ENCODE data around the gene EML6. TPM values are rescaled to one million over a fixed set of nuclear protein-coding genes. Genes with fewer than 3 reads are reported as not detected.
"Not testable (repeated sequence)": the region's sequence is repeated elsewhere in the genome, so short reads cannot be mapped to it uniquely, and the experiment has no call there.

The EML6 gene
- total RNA-seq, 1 donor: 0.73 TPM

- peaks cover 15% of the 10 kb centered on the region for H3K4me1 ChIP-seq (ENCODE audit: insufficient read depth, low read length)
- H3K9me3 ChIP-seq (ENCODE audit: low read depth, low read length): no peaks in the 10 kb centered on the region
- H3K27me3 ChIP-seq (ENCODE audit: insufficient read depth, low read length): no peaks in the 10 kb centered on the region
- no peak overlapping the region for H3K4me3 ChIP-seq (ENCODE audit: low read length)
Measured at GRCh38 chr2:54969940-54970338, 246.5 kb downstream of the EML6 start.

- Histone ChIP-seq H3K4me3 (ENCODE audit: low read length) (no peak overlapping the region), H3K27me3 (ENCODE audit: insufficient read depth, low read length) (no peaks in the 10 kb centered on the region), H3K9me3 (ENCODE audit: low read depth, low read length) (no peaks in the 10 kb centered on the region), H3K4me1 (ENCODE audit: insufficient read depth, low read length) (peaks cover 14% of the 10 kb centered on the region)
Measured at GRCh38 chr2:54975175-54975574, 251.7 kb downstream of the EML6 start.

- no peak overlapping the region for H3K4me3 ChIP-seq (ENCODE audit: low read length)
- peaks cover 14% of the 10 kb centered on the region for H3K4me1 ChIP-seq (ENCODE audit: insufficient read depth, low read length)
- H3K9me3 ChIP-seq (ENCODE audit: low read depth, low read length): no peaks in the 10 kb centered on the region
- H3K27me3 ChIP-seq (ENCODE audit: insufficient read depth, low read length): no peaks in the 10 kb centered on the region
Measured at GRCh38 chr2:54975598-54976492, 252.4 kb downstream of the EML6 start.

GRCh38 chr2:54977149-54977548 lies 253.7 kb downstream of the EML6 start:
- peaks cover 14% of the 10 kb centered on the region for H3K4me1 ChIP-seq (ENCODE audit: insufficient read depth, low read length)
- H3K9me3 ChIP-seq (ENCODE audit: low read depth, low read length): no peaks in the 10 kb centered on the region
- H3K4me3 ChIP-seq (ENCODE audit: low read length): no peak overlapping the region
- no peaks in the 10 kb centered on the region for H3K27me3 ChIP-seq (ENCODE audit: insufficient read depth, low read length)

- no peak overlapping the region for H3K4me3 ChIP-seq (ENCODE audit: low read length)
- peaks cover 14% of the 10 kb centered on the region for H3K4me1 ChIP-seq (ENCODE audit: insufficient read depth, low read length)
- H3K9me3 ChIP-seq (ENCODE audit: low read depth, low read length): no peaks in the 10 kb centered on the region
- no peaks in the 10 kb centered on the region for H3K27me3 ChIP-seq (ENCODE audit: insufficient read depth, low read length)
Measured at GRCh38 chr2:54979321-54980044, 256.0 kb downstream of the EML6 start.

GRCh38 chr2:54981385-54981784 lies 257.9 kb downstream of the EML6 start:
- Histone ChIP-seq H3K4me1 (ENCODE audit: insufficient read depth, low read length) (peaks cover 14% of the 10 kb centered on the region), H3K27me3 (ENCODE audit: insufficient read depth, low read length) (no peaks in the 10 kb centered on the region), H3K4me3 (ENCODE audit: low read length) (no peak overlapping the region), H3K9me3 (ENCODE audit: low read depth, low read length) (no peaks in the 10 kb centered on the region)

DNA sequence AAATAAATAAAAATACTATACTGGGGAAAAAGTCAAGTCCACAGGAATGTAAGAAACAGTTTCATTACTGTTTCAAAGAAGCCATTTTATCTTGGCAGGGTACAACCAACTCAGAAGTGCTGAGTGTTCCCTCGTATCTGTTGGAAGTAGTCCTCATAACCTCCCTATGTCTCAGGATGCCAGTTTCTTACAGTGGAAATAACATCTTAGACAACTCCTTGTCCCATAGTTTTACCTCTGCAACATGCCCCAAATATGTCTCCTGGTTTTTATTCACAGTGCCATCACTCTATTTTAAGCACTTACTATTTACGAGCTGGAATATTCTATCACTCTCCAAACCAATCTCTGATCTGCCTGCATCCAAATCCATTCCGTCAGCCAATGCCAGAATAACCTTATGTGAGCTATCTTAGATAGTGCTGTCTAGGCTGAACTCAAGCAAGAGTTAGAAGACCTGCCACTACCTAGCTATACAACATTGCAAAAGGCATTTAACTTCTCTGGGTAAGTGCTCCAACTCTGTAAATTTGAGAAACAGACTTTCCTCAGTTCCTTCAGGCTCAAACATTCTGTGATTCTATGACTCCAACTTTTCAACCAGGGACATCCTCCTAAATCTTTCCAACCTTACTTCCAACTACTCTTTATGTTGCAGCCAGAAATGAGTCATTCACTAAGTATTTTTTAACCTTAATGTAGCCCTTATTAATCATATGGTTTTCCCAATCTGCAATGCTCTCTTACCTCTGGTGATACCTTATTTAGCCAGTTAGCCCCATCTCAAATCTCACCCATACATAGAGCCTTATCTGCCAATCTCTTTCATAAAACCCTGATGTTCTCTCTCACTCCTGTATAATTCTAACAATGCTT lies 260.1 kb downstream of the EML6 start:
- Histone ChIP-seq H3K4me1 (ENCODE audit: insufficient read depth, low read length) (peaks cover 6% of the 10 kb centered on the region), H3K4me3 (ENCODE audit: low read length) (no peak overlapping the region), H3K9me3 (ENCODE audit: low read depth, low read length) (no peaks in the 10 kb centered on the region), H3K27me3 (ENCODE audit: insufficient read depth, low read length) (no peaks in the 10 kb centered on the region)

DNA sequence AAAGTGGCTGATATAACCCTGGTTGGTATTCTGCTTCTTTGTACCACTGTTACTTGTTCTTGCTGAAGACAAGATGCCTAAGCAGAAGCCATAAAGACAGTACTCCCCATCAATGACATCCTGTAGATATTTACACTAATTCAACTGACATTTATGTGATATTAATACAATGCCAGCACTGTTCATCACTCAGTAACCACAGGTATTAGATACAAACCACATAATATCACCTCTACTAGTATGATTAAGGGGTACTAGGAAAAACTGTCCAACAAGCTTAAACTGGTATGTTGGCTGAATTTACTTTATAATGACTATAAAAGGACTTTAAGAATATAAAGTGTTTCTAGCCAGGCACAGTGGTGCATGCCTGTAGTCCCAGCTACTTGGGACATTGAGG lies 261.0 kb downstream of the EML6 start:
- H3K4me3 ChIP-seq (ENCODE audit: low read length): no peak overlapping the region
- peaks cover 3% of the 10 kb centered on the region for H3K4me1 ChIP-seq (ENCODE audit: insufficient read depth, low read length)
- H3K9me3 ChIP-seq (ENCODE audit: low read depth, low read length): no peaks in the 10 kb centered on the region
- H3K27me3 ChIP-seq (ENCODE audit: insufficient read depth, low read length): no peaks in the 10 kb centered on the region

DNA sequence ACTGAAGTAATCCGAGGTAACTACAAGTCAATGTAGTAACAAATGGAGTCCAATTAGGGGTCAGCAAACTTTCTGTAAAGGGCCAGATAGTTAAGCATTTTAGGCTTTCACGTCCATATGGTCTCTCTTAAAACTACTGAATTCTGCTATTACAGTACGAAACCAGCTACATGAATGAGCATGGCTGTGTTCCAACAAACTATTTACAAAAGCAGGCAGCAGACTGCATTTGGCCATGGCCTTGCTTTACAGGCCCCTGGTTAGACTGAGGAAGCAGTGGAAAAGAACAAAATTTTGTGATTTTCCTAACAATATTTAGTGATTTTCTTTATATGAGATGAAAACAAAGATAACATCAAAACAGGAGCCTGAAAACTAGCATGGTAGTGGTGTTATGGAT lies 262.8 kb downstream of the EML6 start:
- Histone ChIP-seq H3K4me3 (ENCODE audit: low read length) (no peak overlapping the region), H3K27me3 (ENCODE audit: insufficient read depth, low read length) (no peaks in the 10 kb centered on the region), H3K9me3 (ENCODE audit: low read depth, low read length) (no peaks in the 10 kb centered on the region), H3K4me1 (ENCODE audit: insufficient read depth, low read length) (no peaks in the 10 kb centered on the region)

- Histone ChIP-seq H3K4me3 (ENCODE audit: low read length) (no peak overlapping the region), H3K4me1 (ENCODE audit: insufficient read depth, low read length) (no peaks in the 10 kb centered on the region), H3K27me3 (ENCODE audit: insufficient read depth, low read length) (no peaks in the 10 kb centered on the region), H3K9me3 (ENCODE audit: low read depth, low read length) (no peaks in the 10 kb centered on the region)
Measured at GRCh38 chr2:54988612-54989011, 265.1 kb downstream of the EML6 start.

DNA sequence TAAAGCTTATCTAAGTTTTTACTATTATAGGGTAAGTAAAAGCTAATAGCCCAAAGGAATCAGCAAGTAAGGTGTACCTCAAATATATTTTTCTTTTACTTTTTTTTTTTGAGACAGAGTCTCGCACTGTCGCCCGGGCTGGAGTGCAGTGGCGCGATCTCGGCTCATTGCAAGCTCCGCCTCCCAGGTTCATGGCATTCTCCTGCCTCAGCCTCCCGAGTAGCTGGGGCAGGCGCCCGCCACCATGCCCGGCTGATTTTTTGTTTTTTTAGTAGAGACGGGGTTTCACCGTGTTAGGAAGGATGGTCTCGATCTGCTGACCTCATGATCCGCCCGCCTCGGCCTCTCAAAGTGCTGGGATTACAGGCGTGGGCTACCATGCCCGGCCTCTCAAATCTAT lies 267.2 kb downstream of the EML6 start:
- H3K4me3 ChIP-seq (ENCODE audit: low read length); H3K4me1 ChIP-seq (ENCODE audit: insufficient read depth, low read length); H3K9me3 ChIP-seq (ENCODE audit: low read depth, low read length); H3K27me3 ChIP-seq (ENCODE audit: insufficient read depth, low read length): not testable (repeated sequence)

- H3K9me3 ChIP-seq (ENCODE audit: low read depth, low read length): no peaks in the 10 kb centered on the region
- H3K4me3 ChIP-seq (ENCODE audit: low read length): no peak overlapping the region
- no peaks in the 10 kb centered on the region for H3K27me3 ChIP-seq (ENCODE audit: insufficient read depth, low read length)
- peaks cover 14% of the 10 kb centered on the region for H3K4me1 ChIP-seq (ENCODE audit: insufficient read depth, low read length)
Measured at GRCh38 chr2:54995553-54995952, 272.1 kb downstream of the EML6 start.

DNA sequence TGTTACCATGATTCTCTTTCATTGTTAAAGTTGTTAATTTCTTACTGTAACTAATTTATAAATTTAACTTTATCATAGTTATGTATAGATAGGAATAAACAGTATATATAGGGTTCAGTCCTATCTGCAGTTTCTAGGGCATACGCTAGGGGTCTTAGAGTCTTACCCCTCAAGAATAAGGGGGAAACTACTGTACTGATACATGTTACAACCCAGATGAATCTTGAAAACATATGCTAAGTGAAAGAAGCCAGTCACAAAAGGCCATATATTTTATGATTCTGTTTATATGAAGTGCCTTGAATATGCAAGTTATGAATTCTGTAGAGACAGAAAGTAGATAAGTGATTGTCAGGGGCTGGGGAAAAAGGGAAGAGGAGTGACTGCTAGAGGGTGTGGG lies 274.4 kb downstream of the EML6 start:
- no peak overlapping the region for H3K4me3 ChIP-seq (ENCODE audit: low read length)
- H3K27me3 ChIP-seq (ENCODE audit: insufficient read depth, low read length): no peaks in the 10 kb centered on the region
- H3K9me3 ChIP-seq (ENCODE audit: low read depth, low read length): no peaks in the 10 kb centered on the region
- peaks cover 14% of the 10 kb centered on the region for H3K4me1 ChIP-seq (ENCODE audit: insufficient read depth, low read length)

GRCh38 chr2:54999182-54999581 lies 275.7 kb downstream of the EML6 start:
- no peaks in the 10 kb centered on the region for H3K9me3 ChIP-seq (ENCODE audit: low read depth, low read length)
- H3K4me3 ChIP-seq (ENCODE audit: low read length): no peak overlapping the region
- H3K4me1 ChIP-seq (ENCODE audit: insufficient read depth, low read length): peaks cover 14% of the 10 kb centered on the region
- H3K27me3 ChIP-seq (ENCODE audit: insufficient read depth, low read length): no peaks in the 10 kb centered on the region

DNA sequence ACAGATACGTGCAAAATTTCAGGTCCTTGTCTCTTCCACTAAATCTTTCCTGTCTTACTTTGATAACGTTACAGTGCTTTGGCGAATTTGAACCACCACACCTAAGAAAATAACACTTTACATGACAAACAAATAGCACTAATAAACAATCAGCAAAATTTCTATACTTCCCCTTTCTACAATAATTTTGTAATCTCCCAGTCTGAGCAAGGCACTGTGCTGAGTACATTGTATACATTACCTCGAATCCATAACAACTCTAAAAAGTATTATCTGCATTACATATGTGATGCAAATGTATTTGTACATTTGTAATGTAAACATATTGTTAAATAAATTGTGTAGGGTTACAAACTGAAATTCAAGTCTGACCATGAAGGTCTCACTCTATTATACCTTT lies 276.9 kb downstream of the EML6 start:
- Histone ChIP-seq H3K9me3 (ENCODE audit: low read depth, low read length) (no peaks in the 10 kb centered on the region), H3K27me3 (ENCODE audit: insufficient read depth, low read length) (no peaks in the 10 kb centered on the region), H3K4me1 (ENCODE audit: insufficient read depth, low read length) (peaks cover 14% of the 10 kb centered on the region), H3K4me3 (ENCODE audit: low read length) (no peak overlapping the region)

All from mononuclear cell (primary cell).